Activated T-cell treated with anti-CD3 and anti-CD28 coated beads, Interleukin-2, amount 50 U/mL, for 72 hours (primary cell): ENCODE measurements around the gene DISP3. TPM values are rescaled to one million over a fixed set of nuclear protein-coding genes. Genes with fewer than 3 reads are reported as not detected.

Experiments used
- ATAC-seq, 2 donors: fragments of 150-1000 bp; cut with Tn5 transposase; replicated peaks in 1 of 2; 2 replicates each; pipeline ENCODE4 v1.10.0; 2021; ENCODE audit warnings: moderate library complexity in 2 of 2, mild to moderate bottlenecking in 1 of 2
- DNase-seq, 2 donors: peaks; one replicate each; pipeline ENCODE4 v3.0.0; 2021 to 2022; ENCODE audit warnings: mixed read lengths in 1 of 2
- H3K27ac Mint-ChIP-seq: one replicate; pipeline ENCODE4 v1.8.0; 2022; ENCODE audit warnings: mild to moderate bottlenecking, moderate library complexity, mixed read lengths
- H3K27me3 Mint-ChIP-seq: one replicate; pipeline ENCODE4 v1.8.0; 2022; ENCODE audit warnings: low read depth, mixed read lengths
- H3K36me3 Mint-ChIP-seq, 2 donors: one replicate each; pipeline ENCODE4 v1.8.0; 2022; ENCODE audit warnings: mixed read lengths in 2 of 2, mild to moderate bottlenecking in 1 of 2; ENCODE audit not compliant: insufficient read depth in 2 of 2
- H3K4me1 Mint-ChIP-seq: one replicate; pipeline ENCODE4 v1.8.0; 2022; ENCODE audit warnings: low read depth, mixed read lengths
- H3K4me3 Mint-ChIP-seq, 2 donors: one replicate each; pipeline ENCODE4 v1.8.0; 2022; ENCODE audit warnings: mild to moderate bottlenecking in 2 of 2, mixed read lengths in 2 of 2, moderate library complexity in 2 of 2
- H3K9me3 Mint-ChIP-seq, 2 donors: one replicate each; pipeline ENCODE4 v1.8.0; 2022; ENCODE audit warnings: mixed read lengths in 2 of 2
- total RNA-seq, 2 donors: library from RNA; stranded (reverse); gene quantifications; one replicate each; pipeline ENCODE4 v1.2.3, GENCODE V29; 2022

Gene DISP3
- total RNA-seq, 2 donors from 2014 or later, result 0.42 to 0.46 TPM

DNA sequence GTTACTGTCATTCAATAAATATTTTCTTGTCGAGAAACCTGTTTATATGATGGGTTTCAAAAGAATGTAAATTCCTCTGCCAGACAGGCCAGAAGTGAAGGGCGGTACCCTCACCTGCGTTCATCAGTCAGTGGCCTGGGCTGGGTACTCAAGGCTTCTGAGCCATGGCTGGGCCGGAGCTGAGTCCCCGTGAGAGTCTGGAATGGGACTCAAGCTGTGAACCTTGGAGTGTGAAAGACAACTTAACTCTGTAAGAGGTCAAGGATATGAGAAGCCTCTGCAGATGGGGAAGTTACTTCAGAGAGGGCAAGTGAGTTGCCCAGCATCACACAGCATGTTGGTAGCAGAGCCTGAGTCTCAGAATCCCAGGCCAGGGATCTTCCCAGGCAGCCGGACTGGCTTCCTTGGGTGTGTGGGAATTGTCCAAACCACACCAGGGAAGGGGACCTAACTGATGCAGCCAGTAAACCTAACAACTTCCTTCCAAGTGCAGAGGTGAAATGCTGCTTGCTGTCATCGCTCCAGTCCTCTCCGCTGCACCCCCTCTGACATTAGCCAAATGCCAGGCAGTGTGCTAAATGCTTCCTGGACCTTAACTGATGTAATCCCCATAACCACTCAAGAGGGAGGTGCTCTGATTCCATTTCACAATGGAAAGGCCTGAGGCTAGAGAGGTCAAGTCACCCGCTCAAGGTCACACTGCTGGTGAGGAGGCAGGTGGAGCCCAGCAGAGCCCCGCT lies 4.8 kb downstream of the DISP3 start:
- ATAC-seq (no peak), DNase-seq (no peak)
- Mint-ChIP-seq H3K4me3 (no peak overlapping the region), H3K4me1 (peaks cover 5% of the 10 kb centered on the region), H3K27me3 (peaks cover 18% of the 10 kb centered on the region), H3K27ac (no peak overlapping the region), H3K36me3 (peaks cover 0 to 2% of the 10 kb centered on the region in 2 donors), H3K9me3 (no peaks in the 10 kb centered on the region)

GRCh38 chr1:11484321-11484655 lies 5.3 kb downstream of the DISP3 start:
- ATAC-seq, result no peak
- peaks cover 0 to 2% of the 10 kb centered on the region in 2 donors for H3K36me3 Mint-ChIP-seq
- DNase-seq, result no peak
- H3K4me1 Mint-ChIP-seq, result peaks cover 5% of the 10 kb centered on the region
- H3K4me3 Mint-ChIP-seq, result no peak overlapping the region
- peaks cover 18% of the 10 kb centered on the region for H3K27me3 Mint-ChIP-seq
- H3K27ac Mint-ChIP-seq, result no peak overlapping the region
- no peaks in the 10 kb centered on the region for H3K9me3 Mint-ChIP-seq

GRCh38 chr1:11485191-11485590 lies 6.2 kb downstream of the DISP3 start:
- DNase-seq, result no peak
- Mint-ChIP-seq H3K27me3 (peaks cover 15% of the 10 kb centered on the region), H3K4me3 (no peak overlapping the region), H3K9me3 (no peaks in the 10 kb centered on the region), H3K36me3 (peaks cover 0 to 2% of the 10 kb centered on the region in 2 donors), H3K27ac (no peak overlapping the region), H3K4me1 (peaks cover 2% of the 10 kb centered on the region)
- no peak for ATAC-seq

GRCh38 chr1:11486231-11487009 lies 7.5 kb downstream of the DISP3 start:
- no peaks in the 10 kb centered on the region for H3K9me3 Mint-ChIP-seq
- DNase-seq, result no peak
- no peaks in the 10 kb centered on the region for H3K4me1 Mint-ChIP-seq
- ATAC-seq, result no peak
- H3K27me3 Mint-ChIP-seq, result peaks cover 2% of the 10 kb centered on the region
- no peak overlapping the region for H3K4me3 Mint-ChIP-seq
- no peak overlapping the region for H3K27ac Mint-ChIP-seq
- no peaks in the 10 kb centered on the region for H3K36me3 Mint-ChIP-seq

DNA sequence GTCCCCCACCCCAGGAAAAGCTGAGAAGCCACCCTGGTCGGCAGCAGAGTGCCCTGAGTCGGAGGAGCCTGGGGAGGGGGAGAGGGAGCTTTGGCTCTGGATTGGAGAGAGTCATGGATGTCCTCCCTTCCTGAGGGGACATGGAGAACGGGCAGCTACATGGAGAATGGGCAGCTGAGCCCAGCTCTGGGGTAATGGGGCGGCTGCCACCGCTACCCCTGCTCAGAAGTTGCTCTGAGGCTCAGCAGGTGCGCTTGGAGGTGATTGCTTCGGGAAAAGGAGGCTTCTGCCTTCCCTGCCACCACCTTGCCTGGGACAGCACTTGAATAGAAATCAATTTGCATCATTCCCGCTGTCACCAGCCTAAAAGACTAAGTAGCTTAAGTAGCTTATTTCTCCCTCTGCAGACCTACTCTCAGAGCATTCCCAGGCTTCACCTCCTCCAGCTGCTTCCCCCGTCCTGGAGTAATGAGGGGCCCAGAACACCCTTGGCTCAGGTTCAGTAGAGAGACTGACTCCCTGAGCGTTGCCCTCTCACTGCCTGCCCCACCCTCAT lies 8.3 kb downstream of the DISP3 start:
- no peaks in the 10 kb centered on the region for H3K4me1 Mint-ChIP-seq
- no peak for ATAC-seq
- no peaks in the 10 kb centered on the region for H3K27me3 Mint-ChIP-seq
- DNase-seq, result no peak
- no peaks in the 10 kb centered on the region for H3K36me3 Mint-ChIP-seq
- no peak overlapping the region for H3K27ac Mint-ChIP-seq
- no peak overlapping the region for H3K4me3 Mint-ChIP-seq
- H3K9me3 Mint-ChIP-seq, result no peaks in the 10 kb centered on the region

DNA sequence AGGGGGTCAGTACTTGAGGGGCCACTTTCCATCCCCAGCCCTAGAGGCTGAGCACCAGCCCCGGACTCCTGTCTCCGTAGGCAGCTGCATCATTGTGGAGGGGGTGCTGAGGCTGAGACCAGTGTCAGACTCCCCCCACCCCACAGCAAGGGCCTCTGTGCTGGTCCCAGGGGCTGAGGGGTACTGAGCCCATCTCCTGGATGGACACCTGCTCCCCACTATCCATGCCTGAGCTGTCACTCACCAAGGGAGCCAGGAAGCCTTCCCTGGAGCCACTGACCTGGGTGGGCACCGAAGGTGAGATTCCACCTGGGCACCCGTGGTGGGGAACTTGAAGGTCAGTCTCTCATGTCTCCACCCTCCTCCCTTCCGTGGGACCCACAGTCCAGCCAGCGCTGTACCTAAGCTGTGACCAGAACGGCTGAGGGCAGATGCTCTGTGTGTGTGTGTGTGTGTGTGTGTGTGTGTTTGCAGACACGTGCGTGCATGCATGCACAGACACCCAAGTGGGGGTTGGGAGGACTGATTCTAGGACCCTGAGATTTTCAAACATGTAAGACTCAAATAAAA lies 9.3 kb downstream of the DISP3 start:
- Mint-ChIP-seq H3K27ac (no peak overlapping the region), H3K36me3 (no peaks in the 10 kb centered on the region), H3K27me3 (no peaks in the 10 kb centered on the region), H3K9me3 (no peaks in the 10 kb centered on the region), H3K4me1 (no peaks in the 10 kb centered on the region), H3K4me3 (no peak overlapping the region)
- DNase-seq (no peak), ATAC-seq (no peak)

DNA sequence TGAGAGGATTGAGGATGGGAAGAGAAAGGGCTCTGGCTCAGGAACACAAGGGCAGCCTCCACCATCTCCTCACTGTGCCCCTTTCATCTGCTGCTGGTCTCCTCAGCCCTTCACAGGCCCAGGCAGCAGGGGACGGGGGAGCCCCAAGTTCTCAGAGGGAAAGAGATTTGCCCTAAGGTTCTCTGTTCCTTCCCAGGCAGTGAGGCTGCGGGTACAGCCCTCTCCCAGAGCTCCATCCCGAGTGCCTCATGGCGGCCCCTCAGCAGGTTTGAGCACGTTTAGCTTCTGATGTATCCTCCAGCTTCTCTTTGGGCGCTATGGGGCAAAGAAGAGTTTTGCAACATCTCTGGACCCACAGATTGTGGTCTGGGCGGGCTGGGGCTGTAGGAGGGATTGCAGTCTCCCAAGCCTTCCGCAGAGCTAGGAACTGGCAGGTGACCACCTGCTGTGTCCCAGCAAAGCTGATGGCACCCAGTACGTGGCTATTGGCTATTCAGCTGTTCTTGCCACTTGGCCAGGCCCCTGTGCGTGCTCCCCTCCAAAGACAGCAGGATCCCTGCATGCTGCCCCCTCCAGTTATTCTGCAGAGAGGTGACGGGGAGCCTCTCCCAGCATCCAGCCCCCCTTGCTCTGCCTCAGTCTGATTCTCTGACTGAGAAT lies 10.1 kb downstream of the DISP3 start:
- no peaks in the 10 kb centered on the region for H3K36me3 Mint-ChIP-seq
- no peaks in the 10 kb centered on the region for H3K27me3 Mint-ChIP-seq
- H3K27ac Mint-ChIP-seq, result no peak overlapping the region
- no peak for DNase-seq
- no peaks in the 10 kb centered on the region for H3K9me3 Mint-ChIP-seq
- no peak for ATAC-seq
- no peak overlapping the region for H3K4me3 Mint-ChIP-seq
- no peaks in the 10 kb centered on the region for H3K4me1 Mint-ChIP-seq

- no peak for DNase-seq
- Mint-ChIP-seq H3K27me3 (no peaks in the 10 kb centered on the region), H3K4me3 (no peak overlapping the region), H3K4me1 (no peaks in the 10 kb centered on the region), H3K9me3 (no peaks in the 10 kb centered on the region), H3K36me3 (no peaks in the 10 kb centered on the region), H3K27ac (no peak overlapping the region)
- ATAC-seq, result no peak
Observed at GRCh38 chr1:11492235-11492634, 13.3 kb downstream of the DISP3 start.

GRCh38 chr1:11493972-11494655 lies 15.2 kb downstream of the DISP3 start:
- ATAC-seq (no peak), DNase-seq (no peak)
- H3K36me3 Mint-ChIP-seq, result no peaks in the 10 kb centered on the region
- peaks cover 13% of the 10 kb centered on the region for H3K27me3 Mint-ChIP-seq
- no peaks in the 10 kb centered on the region for H3K9me3 Mint-ChIP-seq
- no peak overlapping the region for H3K4me3 Mint-ChIP-seq
- no peaks in the 10 kb centered on the region for H3K4me1 Mint-ChIP-seq
- H3K27ac Mint-ChIP-seq, result no peak overlapping the region

- H3K4me1 Mint-ChIP-seq, result no peaks in the 10 kb centered on the region
- H3K27me3 Mint-ChIP-seq, result peaks cover 20% of the 10 kb centered on the region
- no peak overlapping the region for H3K27ac Mint-ChIP-seq
- no peaks in the 10 kb centered on the region for H3K36me3 Mint-ChIP-seq
- H3K9me3 Mint-ChIP-seq, result no peaks in the 10 kb centered on the region
- H3K4me3 Mint-ChIP-seq, result no peak overlapping the region
- ATAC-seq, result no peak
- DNase-seq, result no peak
Observed at GRCh38 chr1:11494771-11495170, 15.8 kb downstream of the DISP3 start.

DNA sequence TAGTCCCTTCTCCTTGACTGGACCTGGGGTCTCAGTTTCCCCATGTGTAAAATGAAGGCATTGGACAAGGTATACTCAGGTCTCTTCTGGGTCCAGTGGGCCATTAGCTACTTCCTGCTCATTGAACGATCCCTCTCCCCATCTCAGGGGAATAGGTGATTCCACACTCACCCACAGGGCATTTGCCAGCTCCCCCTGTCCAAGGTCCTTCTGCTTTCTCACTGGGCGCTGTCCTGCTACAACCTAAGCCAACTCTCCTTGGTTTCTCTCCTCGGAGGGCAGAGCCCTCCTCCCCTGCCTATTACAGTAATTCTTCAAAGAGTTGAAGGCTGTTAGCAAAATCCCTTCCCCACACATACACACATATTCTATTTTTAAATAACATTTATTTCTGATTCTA lies 16.6 kb downstream of the DISP3 start:
- Mint-ChIP-seq H3K4me1 (no peaks in the 10 kb centered on the region), H3K27ac (no peak overlapping the region), H3K36me3 (no peaks in the 10 kb centered on the region), H3K27me3 (peaks cover 21% of the 10 kb centered on the region), H3K9me3 (no peaks in the 10 kb centered on the region), H3K4me3 (no peak overlapping the region)
- ATAC-seq (no peak), DNase-seq (no peak)

DNA sequence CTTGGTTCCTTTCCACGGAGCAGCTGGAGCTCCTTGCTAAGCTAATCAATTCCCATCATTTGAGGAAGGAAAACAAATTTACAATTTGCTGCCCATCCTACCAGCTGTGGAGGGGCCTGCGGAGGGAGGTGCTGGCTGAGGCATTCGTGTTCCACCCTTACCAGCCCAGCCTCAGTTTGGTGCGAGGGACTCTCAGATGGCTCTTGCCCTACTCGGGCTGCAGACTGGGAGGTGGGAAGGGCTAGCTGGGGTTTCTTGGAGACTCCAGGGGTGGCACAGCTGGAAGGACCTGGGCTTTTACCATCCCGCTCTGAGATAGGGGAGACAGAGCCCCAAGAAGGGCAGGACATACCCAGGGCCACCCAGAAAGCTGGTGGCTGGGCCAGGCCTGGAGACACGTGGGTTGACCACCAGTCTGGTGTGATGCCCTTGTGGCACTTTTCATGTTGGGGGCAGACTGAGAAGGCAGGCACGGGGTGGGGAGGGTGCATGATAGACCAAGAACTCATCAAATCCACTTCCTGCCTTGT lies 17.7 kb downstream of the DISP3 start:
- Mint-ChIP-seq H3K4me3 (no peak overlapping the region), H3K27me3 (peaks cover 21% of the 10 kb centered on the region), H3K36me3 (no peaks in the 10 kb centered on the region), H3K27ac (no peak overlapping the region), H3K4me1 (no peaks in the 10 kb centered on the region), H3K9me3 (no peaks in the 10 kb centered on the region)
- DNase-seq (no peak), ATAC-seq (no peak)
